ENCODE data around the gene KRTAP12-1.

Gene KRTAP12-1

DNA sequence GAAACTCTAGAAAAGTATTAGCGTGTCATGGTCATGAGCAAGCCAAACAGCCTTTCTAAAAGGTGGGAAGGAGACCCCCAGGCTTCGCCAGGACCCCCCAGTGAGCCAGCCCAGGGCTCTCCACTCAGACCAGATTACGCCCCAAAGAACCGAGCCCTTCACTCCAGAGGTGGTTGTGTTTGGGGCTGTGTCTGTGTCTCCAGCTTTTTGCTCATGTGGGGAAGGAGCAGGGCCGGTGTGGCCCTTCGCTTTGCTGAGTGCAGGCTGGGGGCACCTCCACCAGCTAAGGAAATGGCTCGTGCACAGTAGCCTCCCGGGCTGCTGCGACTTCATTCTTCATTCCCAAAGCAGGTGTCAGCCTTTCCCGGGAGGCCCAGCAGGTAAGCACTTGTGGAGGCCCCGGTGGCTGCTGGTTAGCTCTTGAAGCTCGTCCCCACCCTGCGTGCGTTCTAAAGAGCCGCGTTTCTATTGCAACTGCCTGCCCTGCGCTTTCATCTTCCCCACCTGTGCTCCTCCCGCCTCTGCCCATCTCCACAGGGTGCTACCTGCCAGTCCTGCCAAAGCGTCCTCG lies 28.9 kb upstream of the KRTAP12-1 start:
- no peak for FAIRE-seq

DNA sequence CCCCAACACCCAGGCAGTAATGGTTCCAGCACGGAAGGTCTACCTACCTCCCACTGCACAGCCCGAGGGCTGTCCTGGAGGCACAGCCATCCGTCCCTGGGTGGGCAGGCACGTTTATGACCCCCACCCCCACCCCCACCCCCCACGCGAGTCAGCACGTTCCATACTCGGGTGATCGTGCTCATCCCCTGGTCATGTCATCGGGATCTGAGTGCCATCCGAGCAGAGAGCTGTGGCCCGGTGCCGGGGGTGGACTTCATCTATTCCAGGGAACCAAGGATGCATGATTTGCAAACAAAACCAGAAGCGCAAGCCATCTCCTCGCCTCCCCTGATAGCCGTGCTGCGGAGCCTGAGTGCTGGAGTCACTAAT lies 28.3 kb upstream of the KRTAP12-1 start:
- FAIRE-seq = no peak

DNA sequence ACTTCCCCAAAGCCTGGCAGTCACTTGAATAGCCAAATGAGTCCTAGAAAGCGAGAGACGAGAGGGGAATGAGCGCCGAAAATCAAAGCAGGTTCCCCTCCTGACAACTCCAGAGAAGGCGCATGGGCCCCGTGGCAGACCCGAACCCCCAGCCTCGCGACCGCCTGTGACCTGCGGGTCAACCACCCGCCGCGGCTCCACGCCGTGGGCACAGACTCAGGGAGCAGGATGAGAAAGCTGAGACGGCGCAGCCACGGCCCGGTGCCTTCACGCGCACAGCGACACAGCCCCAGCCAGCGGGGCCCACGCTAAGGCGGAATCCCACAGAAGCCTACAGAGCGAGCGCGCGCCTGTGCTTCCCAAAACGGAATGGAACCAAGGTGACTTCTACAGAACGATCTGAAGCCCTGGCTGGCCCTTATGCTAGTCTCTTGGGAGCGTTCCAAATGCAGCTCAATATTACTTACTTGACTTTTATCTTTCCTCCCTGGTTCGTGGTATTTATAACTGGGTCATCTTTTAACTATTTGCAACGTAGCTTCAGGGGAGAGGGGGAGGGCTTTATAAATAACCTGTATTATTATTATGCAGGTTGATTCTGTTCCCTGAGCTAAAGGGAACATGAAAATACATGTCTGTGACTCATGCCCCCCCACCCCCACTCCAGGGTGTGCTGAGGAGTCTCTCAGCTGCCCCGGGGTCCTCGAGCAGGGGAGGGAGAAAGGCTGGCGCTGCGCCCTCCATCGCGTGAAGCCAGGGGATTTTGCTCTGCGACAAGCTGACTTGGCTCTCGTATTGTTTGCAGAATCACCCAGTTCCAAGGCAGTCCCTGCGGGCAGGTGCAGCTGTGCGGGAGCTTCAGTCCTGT lies 27.7 kb upstream of the KRTAP12-1 start:
- FAIRE-seq = no peak

DNA sequence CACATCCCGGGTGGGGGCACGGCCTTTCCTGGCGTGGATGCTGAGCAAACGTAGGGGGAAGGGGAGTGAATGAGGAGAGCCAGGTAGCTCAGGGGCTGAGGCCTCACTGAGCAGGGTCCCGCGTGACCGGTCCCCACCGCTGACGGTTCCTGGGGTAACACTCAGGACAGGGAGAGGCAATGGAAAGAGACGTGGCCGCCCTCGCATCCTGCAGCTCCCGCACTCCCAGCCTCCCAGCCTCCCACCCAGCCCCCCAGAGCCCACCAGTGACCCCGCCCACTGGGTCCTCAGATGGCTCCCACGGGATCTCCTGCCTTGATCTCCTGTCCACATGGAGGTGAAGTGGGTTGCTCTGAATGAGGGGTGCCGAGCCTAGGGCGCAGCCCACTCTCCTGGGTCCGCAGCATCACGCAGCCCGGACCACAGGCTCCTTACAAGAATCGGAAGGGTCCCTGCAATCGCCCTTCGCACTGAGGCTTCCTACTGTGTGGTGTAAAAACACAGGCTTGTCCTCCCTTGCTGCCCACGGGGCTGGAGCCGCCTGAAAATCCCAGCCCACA lies 27.0 kb upstream of the KRTAP12-1 start:
- no peak for FAIRE-seq

DNA sequence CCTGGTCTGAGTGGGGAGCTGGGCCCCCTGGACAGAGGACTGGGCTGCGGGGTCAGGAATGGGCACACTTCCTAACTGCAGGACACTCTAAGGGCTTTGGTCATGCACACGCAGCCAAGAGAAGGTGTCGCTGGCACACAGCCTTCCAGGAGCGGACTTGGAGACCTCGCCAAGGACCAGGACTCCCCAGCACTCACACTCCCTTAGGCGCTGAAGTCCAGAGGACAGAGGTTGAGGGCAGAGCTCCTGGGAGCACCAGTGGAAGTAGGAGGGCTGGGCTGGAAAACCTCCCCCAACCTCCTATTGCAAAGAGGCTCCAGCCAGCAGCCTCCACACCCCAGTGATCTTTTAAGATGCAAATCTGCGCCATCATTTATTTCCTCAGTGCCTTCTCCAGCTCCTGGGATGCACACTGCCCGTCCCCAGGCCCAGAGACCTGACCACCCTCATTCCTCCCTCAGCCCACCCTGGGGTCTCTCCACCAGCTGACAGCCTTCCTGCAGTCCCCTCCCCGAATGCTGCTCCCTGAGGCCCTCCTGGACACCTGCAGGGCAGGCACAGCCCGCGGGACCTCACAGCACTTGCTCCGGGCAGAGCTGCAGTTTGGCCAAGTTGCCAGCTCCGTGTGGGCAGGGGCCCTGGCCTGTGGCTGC lies 26.4 kb upstream of the KRTAP12-1 start:
- no peak for FAIRE-seq

DNA sequence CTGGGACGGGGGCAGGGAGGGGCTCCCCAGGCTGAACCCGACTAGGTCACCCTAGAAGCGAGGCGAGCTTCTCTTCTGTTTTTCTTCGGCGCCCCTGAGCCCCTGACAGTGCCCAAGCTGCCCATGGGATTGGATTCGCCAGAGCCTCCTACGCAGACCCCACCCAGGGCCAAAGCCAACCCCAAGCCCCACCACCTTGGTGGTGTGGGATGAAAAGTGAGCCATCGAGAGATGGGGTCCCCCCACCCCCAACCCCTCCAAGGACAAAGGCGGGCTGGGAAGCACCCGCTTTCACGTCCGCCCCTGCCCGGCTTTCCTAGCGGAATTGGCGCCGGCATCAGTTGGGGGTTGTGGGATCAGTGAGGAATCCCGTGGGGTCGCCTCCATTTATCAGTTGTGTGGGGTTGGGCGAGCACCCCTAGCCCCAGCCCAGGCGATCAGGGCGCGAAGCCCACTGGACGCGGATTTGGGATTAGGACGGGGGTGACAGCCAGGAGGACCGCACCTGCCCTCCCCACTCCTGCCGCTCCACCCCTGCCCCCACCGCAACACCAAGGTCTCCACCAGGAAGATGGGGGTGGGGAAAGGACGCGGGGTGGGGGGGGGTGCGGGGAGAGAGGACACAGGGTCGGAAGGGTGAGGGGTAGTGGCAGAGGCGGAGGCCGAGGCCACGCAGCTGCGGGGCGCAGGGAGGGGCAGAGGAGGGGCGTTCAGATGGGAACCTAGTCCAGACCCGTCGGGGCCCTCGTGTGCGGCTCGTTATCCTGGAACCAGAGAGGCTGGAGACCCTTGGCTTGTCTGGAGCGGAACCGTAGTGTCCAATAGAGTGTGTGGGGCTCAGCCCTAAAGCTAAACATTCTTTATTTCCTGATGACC lies 25.0 kb upstream of the KRTAP12-1 start:
- FAIRE-seq = no peak

DNA sequence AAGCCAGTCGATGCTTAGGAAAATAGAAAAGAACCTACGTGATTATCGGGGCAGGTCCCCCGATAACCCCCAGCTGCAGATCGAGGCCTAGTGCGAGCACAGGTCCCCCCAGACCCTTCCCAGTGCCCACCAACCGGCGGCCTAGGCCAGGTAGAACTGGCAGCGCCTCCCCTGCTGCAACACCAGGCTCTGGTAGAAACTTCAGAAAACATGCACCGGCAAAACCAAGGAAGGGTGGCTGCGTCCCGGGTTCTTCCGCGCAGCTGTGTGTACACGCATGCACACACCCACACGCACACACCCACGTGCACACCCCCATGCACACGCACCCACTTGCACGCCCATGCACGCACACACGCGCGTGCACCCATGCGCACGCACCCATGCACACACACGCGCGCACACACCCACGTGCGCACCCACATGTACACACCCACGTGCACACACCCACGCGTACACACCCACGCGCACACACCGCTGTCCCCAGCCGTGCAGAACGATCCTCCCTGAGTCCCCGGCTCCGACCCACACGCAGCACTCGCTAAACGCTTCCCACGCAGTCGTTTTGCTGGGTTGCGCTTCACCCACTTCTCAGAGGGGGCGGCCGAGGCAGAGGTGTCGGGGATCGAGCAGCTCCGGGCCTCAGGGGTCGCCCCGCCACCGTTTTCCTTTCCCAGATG lies 24.2 kb upstream of the KRTAP12-1 start:
- no peak for FAIRE-seq

DNA sequence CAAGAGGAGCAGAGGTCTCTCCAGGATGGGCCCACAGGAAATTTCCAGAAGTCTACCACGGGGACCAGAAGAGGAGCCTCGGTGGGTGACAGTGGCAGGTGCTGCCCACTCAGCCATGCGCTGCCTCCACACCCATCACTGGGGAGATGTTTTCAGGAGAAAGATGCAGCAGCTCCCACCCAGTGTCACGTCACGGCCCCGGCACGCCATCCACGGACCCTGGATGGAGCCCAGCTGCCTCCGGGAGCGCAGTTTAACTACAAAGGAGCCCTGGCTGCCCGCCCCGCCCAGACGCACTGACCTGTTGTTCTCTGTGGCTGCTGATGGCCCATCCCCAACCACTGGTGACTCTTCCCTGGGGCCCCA lies 22.7 kb upstream of the KRTAP12-1 start:
- FAIRE-seq = no peak

DNA sequence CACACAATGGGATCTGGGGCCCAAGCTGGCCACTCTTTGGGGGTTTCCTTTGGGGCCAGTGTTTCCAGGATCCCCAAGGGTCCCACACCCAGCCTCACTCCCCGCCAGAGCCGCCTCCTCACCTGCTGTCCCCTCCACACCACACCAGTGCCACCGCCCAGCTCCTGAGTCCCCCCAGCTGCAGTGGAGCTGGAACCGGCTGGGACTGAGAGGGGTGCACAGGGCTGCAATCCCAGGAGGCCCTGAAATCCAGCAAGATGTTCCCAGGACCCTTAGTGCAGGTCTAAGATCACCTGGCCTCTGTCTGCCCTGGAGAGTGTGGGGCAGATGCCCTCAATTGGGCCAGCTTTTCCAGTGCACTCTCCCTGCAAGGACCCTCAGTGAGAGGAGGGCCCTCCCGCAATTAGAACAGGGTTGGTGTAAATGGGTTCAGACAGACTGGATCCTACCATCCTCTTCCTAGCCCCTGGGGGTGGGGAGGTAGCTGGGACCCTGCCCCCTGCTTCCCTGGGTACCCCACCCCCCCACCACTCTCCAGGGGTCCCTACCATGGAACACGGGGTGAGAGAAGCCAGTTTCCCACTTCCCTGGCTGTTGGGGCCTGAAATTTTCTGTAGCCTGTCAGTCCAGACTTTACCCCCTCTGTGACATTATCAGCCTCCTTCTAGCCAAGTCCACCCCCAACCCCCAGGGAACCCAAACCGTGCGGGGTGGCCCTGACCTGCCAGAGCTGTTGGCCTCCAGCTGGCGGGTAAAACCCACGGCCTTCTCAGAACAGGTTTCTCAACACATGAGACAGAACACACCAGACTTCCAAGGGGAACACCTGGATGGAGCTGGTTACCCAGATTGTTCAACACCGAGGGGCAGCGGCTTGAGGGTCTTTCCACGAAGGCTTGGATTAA lies 22.0 kb upstream of the KRTAP12-1 start:
- FAIRE-seq = no peak

DNA sequence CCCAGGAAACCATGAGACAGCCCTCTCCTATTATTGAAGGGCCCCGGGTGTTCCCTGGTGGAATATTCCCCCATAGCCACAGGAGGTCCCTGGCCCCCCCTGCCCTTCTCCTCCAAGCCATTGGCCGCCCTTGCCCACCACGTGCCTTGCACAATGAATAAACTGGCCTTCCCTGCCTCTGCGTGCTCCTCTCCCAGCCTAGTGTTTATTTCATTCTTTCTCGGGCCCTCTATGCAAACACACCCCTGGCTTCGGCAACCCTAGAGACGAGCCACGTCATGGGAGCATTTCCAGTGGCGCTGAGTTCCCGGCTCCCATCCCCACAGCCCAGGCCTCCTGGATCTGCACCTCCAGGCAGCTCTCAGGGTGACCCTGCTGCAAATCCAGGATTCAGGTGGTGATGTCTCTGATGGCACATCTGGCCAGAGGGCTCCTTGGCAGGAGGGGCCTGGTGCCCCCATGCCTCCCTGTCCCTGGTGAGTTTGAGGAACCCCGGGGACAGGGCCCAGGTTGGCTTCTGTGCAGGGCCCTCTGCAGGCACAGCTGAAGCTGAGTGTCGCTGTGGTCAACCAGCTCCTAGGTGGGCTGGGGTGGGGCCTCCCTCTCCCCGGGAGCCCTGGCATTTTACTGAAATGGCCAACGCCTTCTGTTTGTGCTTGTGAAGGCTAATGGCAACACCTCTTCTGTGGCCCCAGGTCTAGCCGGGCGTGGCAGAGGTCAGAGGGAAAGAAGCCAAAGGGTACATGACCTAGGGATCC lies 21.2 kb upstream of the KRTAP12-1 start:
- no peak for FAIRE-seq

DNA sequence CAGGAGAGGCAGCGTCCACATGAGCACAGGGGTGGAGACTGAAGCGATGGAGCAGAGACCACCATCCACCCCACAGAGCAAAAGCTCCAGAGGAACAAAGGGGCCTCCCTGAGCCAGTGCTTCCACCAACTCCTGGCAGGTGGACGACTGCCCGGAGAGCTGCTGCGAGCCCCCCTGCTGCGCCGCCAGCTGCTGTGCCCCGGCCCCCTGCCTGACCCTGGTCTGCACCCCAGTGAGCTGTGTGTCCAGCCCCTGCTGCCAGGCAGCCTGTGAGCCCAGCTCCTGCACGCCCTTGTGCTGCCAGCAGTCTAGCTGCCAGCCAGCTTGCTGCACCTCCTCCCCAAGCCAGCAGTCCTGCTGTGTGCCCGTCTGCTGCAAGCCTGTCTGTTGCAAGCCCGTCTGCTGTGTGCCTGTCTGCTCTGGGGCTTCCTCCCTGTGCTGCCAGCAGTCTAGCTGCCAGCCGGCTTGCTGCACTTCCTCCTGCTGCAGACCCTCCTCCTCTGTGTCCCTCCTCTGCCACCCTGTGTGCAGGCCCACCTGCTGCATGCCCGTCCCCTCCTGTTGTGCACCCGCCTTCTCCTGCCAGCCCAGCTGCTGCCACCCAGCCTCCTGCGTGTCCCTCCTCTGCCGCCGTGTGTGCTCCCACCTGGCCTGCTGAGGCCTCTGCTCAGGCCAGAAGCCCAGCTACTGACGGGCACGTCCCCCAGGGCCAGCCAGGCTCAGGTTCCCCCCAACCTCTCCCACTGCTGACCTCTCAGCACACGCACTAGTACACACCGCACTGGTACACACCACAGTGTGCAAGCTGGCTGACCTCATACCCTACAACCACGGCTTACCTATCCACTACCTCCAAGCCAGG lies 20.4 kb upstream of the KRTAP12-1 start:
- FAIRE-seq = no peak

DNA sequence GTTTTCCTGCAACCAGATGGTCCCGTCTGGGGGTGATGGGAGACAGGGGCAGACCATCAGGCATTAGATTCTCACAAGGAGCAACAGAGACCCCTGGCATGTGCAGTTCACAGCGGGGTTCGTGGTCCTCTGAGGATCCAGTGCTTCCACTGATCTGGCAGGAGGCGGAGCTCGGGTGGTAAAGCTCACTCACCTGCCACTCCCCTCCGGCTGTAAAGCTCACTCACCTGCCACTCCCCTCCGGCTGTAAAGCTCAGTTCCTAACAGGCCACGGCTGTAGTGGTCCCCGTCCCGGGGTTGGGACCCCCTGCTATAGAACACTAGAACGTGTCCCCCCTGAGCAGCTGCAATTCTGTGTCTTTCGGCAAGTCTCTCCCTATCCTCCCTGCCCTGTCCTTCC lies 19.6 kb upstream of the KRTAP12-1 start:
- FAIRE-seq = no peak

DNA sequence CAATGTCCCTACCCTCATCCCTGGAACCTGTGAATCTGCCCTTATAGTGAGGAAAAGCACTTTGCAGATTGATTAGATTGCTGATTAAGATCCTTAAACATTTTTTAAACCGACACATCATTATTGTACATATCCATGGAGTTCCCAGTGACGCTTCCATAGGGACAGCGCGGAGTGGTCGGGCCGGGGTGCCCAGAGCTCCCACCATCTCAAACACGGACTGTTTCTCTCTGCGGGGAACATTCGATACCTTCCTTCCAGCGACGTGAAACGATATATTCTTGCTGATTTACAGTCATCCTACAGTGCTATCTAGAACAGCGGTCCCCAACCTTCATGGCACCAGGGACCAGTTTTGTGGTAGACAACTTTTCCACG lies 19.0 kb upstream of the KRTAP12-1 start:
- FAIRE-seq = no peak

DNA sequence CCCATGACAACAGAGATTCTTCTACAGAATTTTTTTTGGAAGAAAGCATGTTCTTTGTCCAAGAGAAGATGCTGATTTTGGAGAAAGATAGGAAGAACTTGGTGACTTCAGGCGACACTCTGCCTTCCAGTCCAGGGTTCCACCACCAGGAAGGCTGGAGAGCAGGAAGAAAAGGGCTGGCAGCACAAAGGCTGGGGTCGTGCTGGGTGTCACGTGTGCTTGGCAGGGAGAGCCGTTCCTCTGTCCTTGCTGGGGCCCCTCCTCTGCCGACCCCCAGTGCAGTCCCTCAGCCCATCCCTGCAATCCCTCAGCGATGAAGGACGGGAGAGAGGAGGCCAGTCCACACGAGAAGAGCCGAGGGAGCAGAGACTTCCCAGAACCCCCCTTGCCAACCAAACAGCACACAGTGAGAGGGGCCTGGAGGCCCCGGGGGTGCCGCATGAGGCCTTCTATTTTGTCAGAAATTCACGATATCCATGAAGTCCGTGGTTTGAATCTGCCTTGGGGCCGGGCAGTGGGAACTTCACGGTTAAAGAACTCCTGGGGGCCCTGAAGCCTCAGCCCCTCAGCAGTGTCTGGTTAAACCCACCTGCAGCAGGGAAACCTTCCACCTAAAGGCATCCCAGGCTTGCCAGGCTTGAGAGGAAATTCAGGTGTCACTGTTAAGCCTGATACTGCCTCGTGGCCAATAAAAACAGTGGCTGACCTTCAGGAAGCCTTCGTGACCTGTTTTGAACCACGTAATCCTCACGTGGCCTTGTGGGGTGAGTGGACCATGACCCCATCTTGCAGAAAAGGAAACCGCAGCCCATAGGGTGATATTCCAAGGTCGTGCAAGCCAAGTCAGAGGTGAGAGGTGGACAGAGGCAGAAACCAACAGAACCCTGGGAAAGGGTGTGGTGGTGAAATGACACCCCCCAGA lies 18.4 kb upstream of the KRTAP12-1 start:
- no peak for FAIRE-seq

DNA sequence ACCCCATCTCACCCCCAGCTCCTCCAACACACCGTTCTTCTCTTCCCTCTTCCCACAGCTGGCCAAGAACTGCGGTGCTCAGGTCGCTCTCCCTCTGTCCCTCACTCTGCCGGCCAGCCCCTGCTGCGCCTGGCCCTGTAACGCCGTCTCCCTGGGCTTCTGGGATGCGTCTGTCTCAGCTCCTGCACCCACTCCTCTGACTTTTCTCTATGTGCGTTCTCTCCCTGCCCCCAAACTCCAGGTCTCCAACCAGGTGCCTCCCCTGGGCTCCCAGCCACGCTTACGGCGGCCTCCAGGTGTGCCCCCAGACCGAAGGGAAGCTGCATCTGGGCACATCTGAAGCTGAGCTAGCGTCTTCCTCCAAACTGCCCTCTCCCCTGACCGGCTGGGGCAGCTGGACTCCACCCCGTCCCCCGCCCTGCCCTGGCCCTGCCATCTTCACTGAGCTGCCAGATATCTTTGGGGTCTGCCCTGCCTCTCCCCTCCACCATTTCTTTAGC lies 17.6 kb upstream of the KRTAP12-1 start:
- no peak for FAIRE-seq

DNA sequence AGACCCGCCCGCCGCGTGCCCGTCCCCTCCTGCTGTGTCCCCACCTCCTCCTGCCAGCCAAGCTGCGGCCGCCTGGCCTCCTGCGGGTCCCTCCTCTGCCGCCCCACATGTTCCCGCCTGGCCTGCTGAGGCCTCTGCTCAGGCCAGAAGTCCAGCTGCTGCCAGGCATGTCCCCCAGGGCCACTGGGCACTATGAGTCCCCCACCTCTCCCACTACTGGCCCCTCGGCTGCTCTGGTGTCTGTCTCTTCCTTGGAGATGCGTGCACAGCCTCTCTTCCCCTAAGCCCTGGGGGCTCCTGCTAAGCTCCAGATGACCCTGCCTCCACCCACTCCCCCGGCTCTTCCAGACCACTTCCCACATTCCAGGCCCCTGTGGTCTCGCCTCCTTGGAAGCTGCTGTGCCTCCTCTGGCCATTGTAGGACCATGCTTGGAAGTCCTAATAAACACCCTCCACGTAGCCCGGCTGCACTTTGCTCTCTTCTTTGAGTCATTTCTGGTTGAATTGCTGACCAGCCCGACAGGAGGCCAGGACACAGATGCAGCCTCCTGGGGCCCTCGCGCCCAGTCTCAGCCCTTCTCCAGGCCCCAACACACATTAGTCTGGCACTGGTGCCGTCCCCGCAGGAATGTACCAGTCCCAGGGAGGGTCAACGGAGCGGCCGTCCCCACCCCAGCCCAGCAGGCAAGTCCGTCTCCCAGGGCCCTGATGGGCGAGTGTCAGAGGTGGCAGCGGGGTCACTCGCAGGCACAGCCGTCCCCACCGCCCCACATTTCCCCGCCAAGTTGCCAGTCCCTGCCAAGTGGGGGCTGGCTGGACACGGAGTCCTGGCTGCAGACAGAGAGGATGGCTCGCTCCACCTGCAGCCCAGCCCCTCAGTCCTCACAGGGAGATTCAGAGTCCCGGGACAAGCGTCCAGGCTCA lies 16.1 kb upstream of the KRTAP12-1 start:
- no peak for FAIRE-seq
